ENCODE data around the gene SH3YL1.

- no peak for TF ChIP-seq CTCF (IDR thresholded peaks at IDR 0.05; ENCODE audit: low read depth, low read length, poor library complexity, severe bottlenecking)
- no peak for TF ChIP-seq EZH2phosphoT487 (IDR thresholded peaks at IDR 0.05; ENCODE audit: borderline replicate concordance, low read length)
These were observed 70.6 kb downstream of the SH3YL1 start for GRCh38 chr2:193141-193671.
